GM12878 (cell line): ENCODE data around the gene RHBG. TPM values are rescaled to one million over a fixed set of nuclear protein-coding genes. Genes with fewer than 3 reads are reported as not detected.

Experiments used
- ATAC-seq: fragments of 200-7000 bp; cut with Tn5 transposase; 3 replicates; pipeline ENCODE4 v1.9.1; 2020; ENCODE audit warnings: mild to moderate bottlenecking, moderate library complexity
- BruUV-seq: library from RNA; stranded (reverse); fragments of 400-500 nt; replicated peaks from 2 replicates; lab custom pipeline; 2021; lab: Mats Ljungman, UMichigan
- CTCF ChIA-PET: fragments of 300-600 bp; sonication (Branson Sonifier 250); formaldehyde crosslinking; extraction: SDS; loops from one replicate; lab custom pipeline; 2021; ENCODE audit warnings: inconsistent platforms; lab: Yijun Ruan, JAX
- POLR2A ChIA-PET: fragments of 350-600 bp; formaldehyde crosslinking; extraction: SDS; loops from one replicate; lab custom pipeline; 2021; ENCODE audit warnings: inconsistent platforms; lab: Charles Lee
- RAD21 ChIA-PET: fragments of 300-600 bp; sonication (Branson Sonifier 250); formaldehyde crosslinking; loops from one replicate; lab custom pipeline; 2023; ENCODE audit warnings: antibody characterized with exemption; ENCODE audit not compliant: unreplicated experiment; lab: Charles Lee
- SMC1A ChIA-PET: fragments of 300-600 bp; sonication (Branson Sonifier 250); formaldehyde crosslinking; loops from one replicate; lab custom pipeline; 2023; ENCODE audit not compliant: unreplicated experiment, uncharacterized antibody; lab: Charles Lee
- DNase-seq: peaks from one replicate; pipeline ENCODE4 v3.0.0-alpha.2; 2011; ENCODE audit warnings: low read depth, low spot score
- FAIRE-seq: peaks from 3 replicates; lab custom pipeline; 2011; peaks lifted over from hg19 to GRCh38; lab: Jason Lieb, UNC
- H2AFZ ChIP-seq: 2 replicates; pipeline ENCODE4 v1.6.0; 2011; ENCODE audit warnings: low read depth, low read length, control low read depth; ENCODE audit not compliant: control insufficient read depth
- H3K27ac ChIP-seq: 2 replicates; pipeline ENCODE4 v1.5.1; 2011; ENCODE audit warnings: control low read depth; ENCODE audit not compliant: control insufficient read depth, insufficient read depth
- H3K27me3 ChIP-seq, 2 experiments: replicated peaks in 1 of 2; 2 replicates each; pipeline versions ENCODE4 v1.6.0 to v1.6.1; 2011; ENCODE audit warnings: low read length in 1 of 2; ENCODE audit not compliant: control insufficient read depth in 2 of 2, insufficient read depth in 2 of 2
- H3K36me3 ChIP-seq, 2 experiments: 2 replicates each; pipeline ENCODE4 v1.5.1; 2011; ENCODE audit warnings: low read length in 1 of 2; ENCODE audit not compliant: control insufficient read depth in 2 of 2, insufficient read depth in 2 of 2
- H3K4me1 ChIP-seq: 2 replicates; pipeline ENCODE4 v1.6.1; 2011; ENCODE audit warnings: mild to moderate bottlenecking, low read length, moderate library complexity, mixed read lengths; ENCODE audit not compliant: control insufficient read depth, insufficient read depth
- H3K4me2 ChIP-seq: 2 replicates; pipeline ENCODE4 v1.6.0; 2011; ENCODE audit warnings: control low read depth; ENCODE audit not compliant: control insufficient read depth, insufficient read depth
- H3K4me3 ChIP-seq: fragments of 200-600 bp; sonication (generic); 2 replicates; pipeline ENCODE4 v1.5.1; 2016
- H3K79me2 ChIP-seq: 2 replicates; pipeline ENCODE4 v1.6.0; 2011; ENCODE audit warnings: low read length; ENCODE audit not compliant: control insufficient read depth, insufficient read depth
- H3K9ac ChIP-seq: 2 replicates; pipeline ENCODE4 v1.8.0; 2011; ENCODE audit warnings: low read length, control low read depth, mixed read lengths; ENCODE audit not compliant: control insufficient read depth, insufficient read depth
- H3K9me3 ChIP-seq: replicated peaks from 3 replicates; pipeline ENCODE4 v1.5.1; 2011; ENCODE audit warnings: mild to moderate bottlenecking, low read length; ENCODE audit not compliant: control insufficient read depth, insufficient read depth
- H4K20me1 ChIP-seq: 2 replicates; pipeline ENCODE4 v1.6.0; 2011; ENCODE audit not compliant: control insufficient read depth, insufficient read depth
- BHLHE40 ChIP-seq, 2 experiments: fragments of 450-650 bp in 1 of 2; IDR thresholded peaks; 2 replicates each; pipeline ENCODE4 v1.6.1; 2011 to 2017; ENCODE audit warnings: low read depth in 2 of 2, borderline replicate concordance in 1 of 2, improper control_type of control experiment in 1 of 2, low read length in 1 of 2, mild to moderate bottlenecking in 1 of 2
- CREM ChIP-seq: IDR thresholded peaks from 2 replicates; pipeline ENCODE4 v1.6.1; 2014; ENCODE audit warnings: antibody characterized with exemption, low read depth
- KAT2A ChIP-seq: conservative IDR thresholded peaks from 2 replicates; pipeline ENCODE4 v1.6.1; 2011; ENCODE audit warnings: low read depth, low read length; ENCODE audit not compliant: control insufficient read depth
- MTA2 ChIP-seq: fragments of 450-650 bp; IDR thresholded peaks from 2 replicates; pipeline ENCODE4 v1.6.1; 2016; ENCODE audit warnings: low read depth, mild to moderate bottlenecking, moderate library complexity
- MYB ChIP-seq: fragments of 150-350 bp; IDR thresholded peaks from 2 replicates; pipeline ENCODE4 v1.6.1; 2014; ENCODE audit warnings: mild to moderate bottlenecking, low read depth, low read length, borderline replicate concordance
- NBN ChIP-seq: fragments of 450-650 bp; IDR thresholded peaks from 2 replicates; pipeline ENCODE4 v1.6.1; 2016
- NR2C1 ChIP-seq: fragments of 450-650 bp; IDR thresholded peaks from 2 replicates; pipeline ENCODE4 v1.6.1; 2017; ENCODE audit warnings: antibody characterized with exemption, mild to moderate bottlenecking, moderate library complexity
- POLR2A ChIP-seq: IDR thresholded peaks from 2 replicates; pipeline ENCODE4 v1.6.1; 2011; ENCODE audit warnings: low read depth, mild to moderate bottlenecking, low read length
- RCOR1 ChIP-seq: conservative IDR thresholded peaks from 2 replicates; pipeline ENCODE4 v1.6.1; 2012; ENCODE audit warnings: low read depth, low read length, improper control_type of control experiment
- RUNX3 ChIP-seq: IDR thresholded peaks from 2 replicates; pipeline ENCODE4 v1.6.1; 2012; ENCODE audit warnings: low read length, inconsistent platforms
- SREBF1 ChIP-seq: IDR thresholded peaks from 2 replicates; pipeline ENCODE4 v1.6.1; 2012; ENCODE audit warnings: mild to moderate bottlenecking, low read length
- SRF ChIP-seq, 2 experiments: IDR thresholded peaks; 2 replicates each; pipeline ENCODE4 v1.6.1; 2011; ENCODE audit warnings: low read depth in 2 of 2, low read length in 2 of 2, mild to moderate bottlenecking in 1 of 2, moderate library complexity in 1 of 2
- TCF7 ChIP-seq: IDR thresholded peaks from 2 replicates; pipeline ENCODE4 v1.6.1; 2014; ENCODE audit warnings: antibody characterized with exemption, borderline replicate concordance
- ZNF274 ChIP-seq: IDR thresholded peaks from one replicate; pipeline ENCODE4 v1.8.0; 2011; ENCODE audit not compliant: insufficient read length, insufficient read depth
- ZNF622 ChIP-seq: fragments of 450-650 bp; IDR thresholded peaks from 2 replicates; pipeline ENCODE4 v1.6.1; 2017; ENCODE audit warnings: mild to moderate bottlenecking, inconsistent platforms
- WGBS: methylation state at CpG from one replicate; pipeline ENCODE4 v1.1.6; 2016; ENCODE audit warnings: low lambda C conversion rate; ENCODE audit not compliant: insufficient replicate concordance, insufficient coverage; ENCODE audit errors: missing lambda C conversion rate; 5-methylcytosine and 5-hydroxymethylcytosine counted together
- in situ Hi-C: fragments of 300-500 bp; cut with MboI; formaldehyde crosslinking; loops from 9 replicates; pipeline ENCODE4 v1.14.3; 2018; ENCODE audit warnings: mixed read lengths
- intact Hi-C: fragments of 100-400 bp; cut with micrococcal nuclease; formaldehyde crosslinking; loops from one replicate; pipeline ENCODE4 v1.14.2; 2022; ENCODE audit not compliant: unreplicated experiment
- polyA plus RNA-seq, 11 experiments: library from polyadenylated mRNA; depleted of rRNA in 4 of 11; unstranded in 6 of 11; stranded (reverse) in 5 of 11; fragments of >200 nt; fragmentation: Nextera tagmentation in 4 of 11; fragmentation: Illumina TruSeq in 1 of 11; extraction: Ambion mirVana in 4 of 11; extraction: Trizol in 1 of 11; gene quantifications; 1 replicate in 1 of 11; 2 replicates in 10 of 11; pipeline versions ENCODE4 v1.2.1 to v1.2.3, GENCODE V29; 2011 to 2016; ENCODE audit warnings: inconsistent platforms in 2 of 11, missing spikeins in 2 of 11, low read depth in 1 of 11
- total RNA-seq, 4 experiments: library from RNA; depleted of rRNA in 3 of 4; stranded (reverse); fragments of >200 nt in 3 of 4; fragmentation: Illumina TruSeq in 1 of 4; extraction: Trizol in 1 of 4; gene quantifications; 2 replicates each; pipeline versions ENCODE4 v1.2.1 to v1.2.3, GENCODE V29; 2013 to 2021
- TF ChIP-seq, protein P1 (sequence below): fragments of 450-650 bp; IDR thresholded peaks from 2 replicates; pipeline ENCODE4 v1.6.1; 2017; ENCODE audit warnings: low read depth, mild to moderate bottlenecking, moderate library complexity
- TF ChIP-seq, protein P2 (sequence below): fragments of 450-650 bp; IDR thresholded peaks from 2 replicates; pipeline ENCODE4 v1.6.1; 2017; ENCODE audit warnings: antibody characterized with exemption, mild to moderate bottlenecking, moderate library complexity

The RHBG gene
- total and polyA plus RNA-seq, 10 of the 15 experiments (the other 5 are each of a cell fraction or from before 2014, with no cell fraction given), result not detected

DNA sequence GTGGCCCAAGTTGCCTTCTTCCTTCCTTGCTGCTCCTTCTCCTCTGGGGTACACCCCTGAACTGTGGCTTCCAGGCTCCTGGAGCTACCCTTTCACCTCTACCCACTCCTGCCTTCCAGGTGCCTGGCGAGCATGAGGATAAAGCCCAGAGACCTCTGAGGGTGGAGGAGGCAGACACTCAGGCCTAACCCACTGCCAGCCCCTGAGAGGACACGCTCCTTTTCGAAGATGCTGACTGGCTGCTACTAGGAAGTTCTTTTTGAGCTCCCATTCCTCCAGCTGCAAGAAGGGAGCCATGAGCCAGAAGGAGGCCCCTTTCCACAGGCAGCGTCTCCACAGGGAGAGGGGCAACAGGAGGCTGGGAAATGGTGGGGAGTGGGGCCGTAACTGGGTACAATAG, 15.6 kb downstream of the RHBG start:
- DNase-seq (no peak), ATAC-seq (no peak), FAIRE-seq (no peak)
- H3K4me2 ChIP-seq, result no peak overlapping the region
- H2AFZ ChIP-seq, result no peak overlapping the region
- H4K20me1 ChIP-seq, result no peaks in the 10 kb centered on the region
- no peaks in the 10 kb centered on the region for H3K4me1 ChIP-seq
- BruUV-seq, result no TSS peak
- intact Hi-C loops, result loop anchor here (1.0 to 2.0 kb wide), 2 partner anchors 62 to 224 kb away; no protein-coding TSS in a partner anchor
- H3K36me3 ChIP-seq, result no peaks in the 10 kb centered on the region
- POLR2A ChIA-PET, result interaction anchor here (1.2 kb wide), 1 partner anchor 15 kb away, joined by 3 read pairs; no protein-coding TSS in a partner anchor
- H3K9me3 ChIP-seq, result no peaks in the 10 kb centered on the region
- RAD21 ChIA-PET, result interaction anchor here (1.8 to 6.3 kb wide), 4 partner anchors 48 to 73 kb away, joined by 4 to 162 read pairs (median 34); no protein-coding TSS in a partner anchor
- H3K27me3 ChIP-seq, result peaks cover 6 to 11% of the 10 kb centered on the region in 2 experiments
- SMC1A ChIA-PET, result interaction anchor here (1.7 to 5.4 kb wide), 8 partner anchors 23 to 224 kb away, joined by 5 to 149 read pairs (median 14); no protein-coding TSS in a partner anchor
- no peaks in the 10 kb centered on the region for H3K79me2 ChIP-seq
- in situ Hi-C loops, result loop anchor here (5.0 kb wide), 2 partner anchors 58 to 223 kb away; no protein-coding TSS in a partner anchor
- CTCF ChIA-PET, result interaction anchor here (0.8 to 7.8 kb wide), 15 partner anchors 8 to 224 kb away, joined by 3 to 468 read pairs (median 16); no protein-coding TSS in a partner anchor
- WGBS, result 60% methylated on average over 5 of the region's 5 CpGs
- H3K4me3 ChIP-seq, result no peak overlapping the region
- TF ChIP-seq TCF7, result no peak
- no peak for TF ChIP-seq KAT2A
- TF ChIP-seq POLR2A, result no peak
- TF ChIP-seq CREM, result no peak
- TF ChIP-seq NR2C1, result no peak
- no peak for TF ChIP-seq BHLHE40 (IDR thresholded peaks at IDR 0.05; ENCODE audit: borderline replicate concordance in 1 of 2, low read depth in 2 of 2, low read length in 1 of 2)
- TF ChIP-seq RUNX3, result no peak
- no peak for TF ChIP-seq NBN
- TF ChIP-seq MTA2, result no peak
- TF ChIP-seq SRF (IDR thresholded peaks at IDR 0.05; ENCODE audit: low read depth in 2 of 2, low read length in 2 of 2), result no peak
- TF ChIP-seq MYB, result no peak
- TF ChIP-seq, protein P1, sequence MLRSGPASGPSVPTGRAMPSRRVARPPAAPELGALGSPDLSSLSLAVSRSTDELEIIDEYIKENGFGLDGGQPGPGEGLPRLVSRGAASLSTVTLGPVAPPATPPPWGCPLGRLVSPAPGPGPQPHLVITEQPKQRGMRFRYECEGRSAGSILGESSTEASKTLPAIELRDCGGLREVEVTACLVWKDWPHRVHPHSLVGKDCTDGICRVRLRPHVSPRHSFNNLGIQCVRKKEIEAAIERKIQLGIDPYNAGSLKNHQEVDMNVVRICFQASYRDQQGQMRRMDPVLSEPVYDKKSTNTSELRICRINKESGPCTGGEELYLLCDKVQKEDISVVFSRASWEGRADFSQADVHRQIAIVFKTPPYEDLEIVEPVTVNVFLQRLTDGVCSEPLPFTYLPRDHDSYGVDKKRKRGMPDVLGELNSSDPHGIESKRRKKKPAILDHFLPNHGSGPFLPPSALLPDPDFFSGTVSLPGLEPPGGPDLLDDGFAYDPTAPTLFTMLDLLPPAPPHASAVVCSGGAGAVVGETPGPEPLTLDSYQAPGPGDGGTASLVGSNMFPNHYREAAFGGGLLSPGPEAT, result no peak
- no peak for TF ChIP-seq RCOR1
- TF ChIP-seq, protein P2, sequence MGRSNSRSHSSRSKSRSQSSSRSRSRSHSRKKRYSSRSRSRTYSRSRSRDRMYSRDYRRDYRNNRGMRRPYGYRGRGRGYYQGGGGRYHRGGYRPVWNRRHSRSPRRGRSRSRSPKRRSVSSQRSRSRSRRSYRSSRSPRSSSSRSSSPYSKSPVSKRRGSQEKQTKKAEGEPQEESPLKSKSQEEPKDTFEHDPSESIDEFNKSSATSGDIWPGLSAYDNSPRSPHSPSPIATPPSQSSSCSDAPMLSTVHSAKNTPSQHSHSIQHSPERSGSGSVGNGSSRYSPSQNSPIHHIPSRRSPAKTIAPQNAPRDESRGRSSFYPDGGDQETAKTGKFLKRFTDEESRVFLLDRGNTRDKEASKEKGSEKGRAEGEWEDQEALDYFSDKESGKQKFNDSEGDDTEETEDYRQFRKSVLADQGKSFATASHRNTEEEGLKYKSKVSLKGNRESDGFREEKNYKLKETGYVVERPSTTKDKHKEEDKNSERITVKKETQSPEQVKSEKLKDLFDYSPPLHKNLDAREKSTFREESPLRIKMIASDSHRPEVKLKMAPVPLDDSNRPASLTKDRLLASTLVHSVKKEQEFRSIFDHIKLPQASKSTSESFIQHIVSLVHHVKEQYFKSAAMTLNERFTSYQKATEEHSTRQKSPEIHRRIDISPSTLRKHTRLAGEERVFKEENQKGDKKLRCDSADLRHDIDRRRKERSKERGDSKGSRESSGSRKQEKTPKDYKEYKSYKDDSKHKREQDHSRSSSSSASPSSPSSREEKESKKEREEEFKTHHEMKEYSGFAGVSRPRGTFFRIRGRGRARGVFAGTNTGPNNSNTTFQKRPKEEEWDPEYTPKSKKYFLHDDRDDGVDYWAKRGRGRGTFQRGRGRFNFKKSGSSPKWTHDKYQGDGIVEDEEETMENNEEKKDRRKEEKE, result no peak
- TF ChIP-seq ZNF274, result no peak
- TF ChIP-seq ZNF622, result no peak
- no peak for TF ChIP-seq SREBF1
- no peak overlapping the region for H3K9ac ChIP-seq
- no peak overlapping the region for H3K27ac ChIP-seq
